H1 (cell line): ENCODE results near the gene MUC5B. TPM values are rescaled to one million over a fixed set of nuclear protein-coding genes. Genes with fewer than 3 reads are reported as not detected.

Experiments
- CTCF ChIA-PET: fragments of 300-600 bp; sonication (Branson Sonifier 250); formaldehyde crosslinking; loops from one replicate; lab custom pipeline; 2021; ENCODE audit not compliant: partially characterized antibody; lab: Charles Lee
- POLR2A ChIA-PET: fragments of 300-600 bp; sonication (Branson Sonifier 250); formaldehyde crosslinking; loops from one replicate; lab custom pipeline; 2021; ENCODE audit warnings: inconsistent platforms; ENCODE audit not compliant: partially characterized antibody; lab: Charles Lee
- DNase-seq, 2 experiments: peaks; one replicate each; pipeline versions ENCODE4 v3.0.0 to v3.0.0-alpha.2; 2010 to 2022; ENCODE audit warnings: low spot score in 2 of 2, low read depth in 1 of 2, mixed read lengths in 1 of 2
- FAIRE-seq: peaks from 2 replicates; lab custom pipeline; 2011; peaks lifted over from hg19 to GRCh38; lab: Jason Lieb, UNC
- H2AFZ ChIP-seq: 2 replicates; pipeline ENCODE4 v1.8.1; 2012; ENCODE audit warnings: low read length, inconsistent platforms
- H2AK5ac ChIP-seq: 2 replicates; pipeline ENCODE4 v1.6.1; 2013; ENCODE audit warnings: low read depth, low read length
- H2BK120ac ChIP-seq: replicated peaks from 2 replicates; pipeline ENCODE3; 2013; ENCODE audit warnings: low read depth, low read length, inconsistent platforms
- H2BK12ac ChIP-seq: 2 replicates; pipeline ENCODE4 v1.6.1; 2013; ENCODE audit warnings: low read depth, low read length
- H2BK15ac ChIP-seq: 2 replicates; pipeline ENCODE4 v1.6.1; 2013; ENCODE audit warnings: low read length
- H2BK20ac ChIP-seq: 2 replicates; pipeline ENCODE4 v1.6.1; 2013; ENCODE audit warnings: low read length
- H2BK5ac ChIP-seq: 2 replicates; pipeline ENCODE4 v1.6.1; 2013; ENCODE audit warnings: low read depth, low read length
- H3K14ac ChIP-seq: 2 replicates; pipeline ENCODE4 v1.6.1; 2013; ENCODE audit warnings: inconsistent platforms; ENCODE audit not compliant: insufficient read length
- H3K18ac ChIP-seq: 2 replicates; pipeline ENCODE4 v1.6.1; 2013; ENCODE audit warnings: low read length; ENCODE audit errors: extremely low read depth
- H3K23ac ChIP-seq: 2 replicates; pipeline ENCODE4 v1.6.1; 2013; ENCODE audit warnings: inconsistent platforms; ENCODE audit not compliant: insufficient read length
- H3K23me2 ChIP-seq: 2 replicates; pipeline ENCODE4 v1.6.1; 2013; ENCODE audit warnings: low read depth, low read length
- H3K27ac ChIP-seq: 2 replicates; pipeline ENCODE4 v1.6.1; 2011; ENCODE audit warnings: low read depth, low read length, inconsistent platforms
- H3K27me3 ChIP-seq, 4 experiments: replicated peaks in 1 of 4; 1 replicate in 1 of 4; 2 replicates in 3 of 4; pipeline versions ENCODE4 v1.6.1 to v1.8.1; 2011 to 2013; ENCODE audit warnings: low read length in 3 of 4, mild to moderate bottlenecking in 3 of 4, inconsistent platforms in 2 of 4, mixed read lengths in 2 of 4, moderate library complexity in 1 of 4; ENCODE audit not compliant: control insufficient read depth in 3 of 4, insufficient read depth in 3 of 4; ENCODE audit errors: extremely low read depth in 1 of 4
- H3K36me3 ChIP-seq, 4 experiments: 2 replicates each; pipeline versions ENCODE4 v1.6.1 to v1.8.1; 2011 to 2013; ENCODE audit warnings: mild to moderate bottlenecking in 4 of 4, low read length in 3 of 4, moderate library complexity in 2 of 4, control low read depth in 1 of 4, inconsistent platforms in 1 of 4; ENCODE audit not compliant: insufficient read depth in 4 of 4, control insufficient read depth in 2 of 4
- H3K4ac ChIP-seq: replicated peaks from 2 replicates; pipeline ENCODE3; 2013; ENCODE audit warnings: low read length, low read depth, mixed read lengths, inconsistent platforms; ENCODE audit not compliant: insufficient read length
- H3K4me1 ChIP-seq, 4 experiments: replicated peaks in 1 of 4; 1 replicate in 1 of 4; 2 replicates in 3 of 4; pipeline versions ENCODE4 v1.6.1 to v1.8.1; 2011 to 2013; ENCODE audit warnings: low read length in 3 of 4, inconsistent platforms in 2 of 4, mixed read lengths in 1 of 4; ENCODE audit not compliant: insufficient read depth in 4 of 4, control insufficient read depth in 3 of 4
- H3K4me2 ChIP-seq, 2 experiments: 2 replicates each; pipeline versions ENCODE4 v1.6.1 to v1.8.1; 2011 to 2013; ENCODE audit warnings: low read depth in 2 of 2, low read length in 2 of 2, control low read depth in 1 of 2, inconsistent platforms in 1 of 2, mild to moderate bottlenecking in 1 of 2; ENCODE audit not compliant: insufficient read depth in 1 of 2
- H3K4me3 ChIP-seq, 4 experiments: fragments of 200-600, 300-600 bp in 1 of 4; sonication (generic), shearing (Covaris generic), sonication (Bioruptor Twin) in 1 of 4; 2 replicates each; pipeline versions ENCODE4 v1.5.1 to v1.8.1; 2011 to 2016; ENCODE audit warnings: low read length in 4 of 4, low read depth in 3 of 4, control low read depth in 2 of 4, inconsistent platforms in 2 of 4, mild to moderate bottlenecking in 2 of 4, mixed read lengths in 1 of 4, moderate library complexity in 1 of 4; ENCODE audit not compliant: insufficient read depth in 2 of 4; ENCODE audit errors: extremely low read depth in 1 of 4
- H3K56ac ChIP-seq: replicated peaks from 2 replicates; pipeline ENCODE3; 2013; ENCODE audit warnings: low read depth, mild to moderate bottlenecking, mixed read lengths, low read length, inconsistent platforms; ENCODE audit not compliant: insufficient read length
- H3K79me1 ChIP-seq: 2 replicates; pipeline ENCODE4 v1.6.1; 2013; ENCODE audit warnings: low read depth, low read length, control low read depth
- H3K79me2 ChIP-seq, 2 experiments: 2 replicates each; pipeline versions ENCODE4 v1.6.1 to v1.8.1; 2012 to 2013; ENCODE audit warnings: low read length in 2 of 2, mild to moderate bottlenecking in 2 of 2, inconsistent platforms in 1 of 2; ENCODE audit not compliant: insufficient read depth in 2 of 2, control insufficient read depth in 1 of 2
- H3K9ac ChIP-seq, 4 experiments: replicated peaks in 1 of 4; 1 replicate in 1 of 4; 2 replicates in 3 of 4; pipeline versions ENCODE4 v1.6.1 to v1.8.1; 2011 to 2013; ENCODE audit warnings: low read depth in 3 of 4, low read length in 3 of 4, control low read depth in 2 of 4, mild to moderate bottlenecking in 2 of 4, moderate library complexity in 2 of 4, inconsistent platforms in 1 of 4; ENCODE audit errors: extremely low read depth in 1 of 4
- H3K9me3 ChIP-seq, 2 experiments: 2 replicates each; pipeline versions ENCODE4 v1.6.1 to v1.8.1; 2012 to 2013; ENCODE audit warnings: mild to moderate bottlenecking in 2 of 2, moderate library complexity in 2 of 2, control low read depth in 1 of 2, inconsistent platforms in 1 of 2, low read depth in 1 of 2, low read length in 1 of 2, mixed read lengths in 1 of 2; ENCODE audit not compliant: insufficient read depth in 2 of 2
- H4K20me1 ChIP-seq, 2 experiments: replicated peaks in 1 of 2; 2 replicates each; pipeline versions ENCODE3 to v1.8.1; 2011 to 2013; ENCODE audit warnings: inconsistent platforms in 2 of 2, low read length in 2 of 2, mild to moderate bottlenecking in 1 of 2; ENCODE audit not compliant: insufficient read depth in 2 of 2, control insufficient read depth in 1 of 2
- H4K5ac ChIP-seq: 2 replicates; pipeline ENCODE4 v1.6.1; 2013; ENCODE audit warnings: low read length, low read depth, mixed read lengths, inconsistent platforms; ENCODE audit not compliant: insufficient read length
- H4K8ac ChIP-seq: 2 replicates; pipeline ENCODE4 v1.8.0; 2013; ENCODE audit warnings: mild to moderate bottlenecking, moderate library complexity, low read length, inconsistent platforms; ENCODE audit not compliant: insufficient read depth; ENCODE audit errors: extremely low read depth
- H4K91ac ChIP-seq: replicated peaks from 2 replicates; pipeline ENCODE3; 2013; ENCODE audit warnings: low read length, mixed read lengths, inconsistent platforms; ENCODE audit not compliant: insufficient read length
- POLR2AphosphoS5 ChIP-seq: IDR thresholded peaks from 2 replicates; pipeline ENCODE4 v1.6.1; 2011; ENCODE audit warnings: low read depth, low read length
- WGBS, 2 experiments: shearing (Covaris generic) in 1 of 2; methylation state at CpG; one replicate each; pipeline versions ENCODE4 v1.1.6 to v1.1.7; 2013 to 2015; ENCODE audit warnings: low lambda C conversion rate in 2 of 2, mixed read lengths in 2 of 2, inconsistent platforms in 1 of 2, low coverage in 1 of 2, missing lambda C conversion rate in 1 of 2; ENCODE audit not compliant: insufficient replicate concordance in 2 of 2, insufficient coverage in 1 of 2, insufficient read length in 1 of 2; ENCODE audit errors: extremely low coverage in 1 of 2, missing lambda C conversion rate in 1 of 2; 5-methylcytosine and 5-hydroxymethylcytosine counted together
- polyA plus RNA-seq, 7 experiments: library from polyadenylated mRNA; depleted of rRNA in 3 of 7; stranded (reverse) in 5 of 7; unstranded in 2 of 7; fragments of >200 nt in 5 of 7; fragments of 200-250 nt in 2 of 7; gene quantifications; 1 replicate in 5 of 7; 2 replicates in 1 of 7; 4 replicates in 1 of 7; pipeline versions ENCODE4 v1.2.1 to v1.2.3, GENCODE V29; 2011 to 2013; ENCODE audit warnings: missing spikeins in 2 of 7, mixed read lengths in 2 of 7
- total RNA-seq: library from RNA; stranded (reverse); fragmentation: NEBNext Ultra II Directional; extraction: Animal tissue kit (Norgen Biotek cat#: 25700); gene quantifications from 2 replicates; pipeline ENCODE4 v1.2.1, GENCODE V29; 2021

MUC5B gene
- total and polyA plus RNA-seq, 2 of the 8 experiments (the other 6 are each of a cell fraction or from before 2014, with no cell fraction given): 0.02 to 0.03 TPM

DNA sequence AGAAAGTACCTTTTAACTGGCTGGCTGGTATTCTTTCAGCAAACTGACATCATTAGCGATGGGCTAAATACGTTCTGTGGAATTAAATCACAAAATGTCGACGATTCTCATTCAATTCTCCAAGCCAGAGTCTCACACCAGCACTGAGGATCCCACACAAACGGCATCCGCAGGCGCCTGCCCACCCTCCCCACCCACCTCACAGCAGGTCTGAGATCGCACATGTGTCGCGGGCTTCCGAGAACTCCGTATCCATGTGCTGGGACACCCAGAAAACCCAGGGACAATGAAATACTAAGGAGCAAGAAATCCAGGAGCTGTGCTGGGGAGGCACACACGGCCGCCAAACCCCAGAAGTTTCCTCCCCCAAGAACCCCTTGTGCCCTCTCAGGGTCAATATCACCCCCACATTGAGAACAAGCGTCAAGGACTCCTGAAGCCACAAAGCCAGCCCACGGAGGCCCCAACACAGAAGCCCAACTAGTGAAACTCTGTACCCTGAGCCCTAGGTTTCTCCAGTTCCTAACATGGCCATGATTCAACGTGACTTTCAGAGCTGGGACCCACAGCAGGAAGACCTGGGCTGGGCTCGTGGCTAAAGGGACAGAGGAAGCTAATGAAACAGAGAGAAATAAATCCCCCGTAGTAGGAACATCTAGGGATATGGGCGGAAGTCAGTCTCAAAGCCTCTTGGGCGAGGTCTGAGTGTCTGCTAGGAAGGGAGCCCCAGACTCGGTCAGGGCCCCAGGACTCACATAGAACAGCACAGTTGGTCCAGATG lies 78.5 kb downstream of the MUC5B start:
- WGBS, 2 experiments: 93% methylated on average over 20 of the region's 22 CpGs; no CpG with 5 or more reads in 1 of the 2 experiments
- Histone ChIP-seq H3K18ac (no peak overlapping the region), H2AK5ac (no peak overlapping the region), H3K56ac (no peak overlapping the region), H2AFZ (no peak overlapping the region), H3K9me3 (no peaks in the 10 kb centered on the region), H3K27me3 (no peaks in the 10 kb centered on the region), H3K4ac (no peak overlapping the region), H3K27ac (no peak overlapping the region), H4K5ac (no peak overlapping the region), H2BK12ac (no peak overlapping the region), H3K23me2 (no peaks in the 10 kb centered on the region), H2BK15ac (no peak overlapping the region), H4K20me1 (peaks cover 18 to 33% of the 10 kb centered on the region in 2 experiments), H4K91ac (no peak overlapping the region), H2BK120ac (no peak overlapping the region), H2BK20ac (no peak overlapping the region), H3K4me3 (no peak overlapping the region), H3K9ac (no peak overlapping the region), H4K8ac (no peak overlapping the region), H2BK5ac (no peak overlapping the region), H3K36me3 (no peaks in the 10 kb centered on the region), H3K4me1 (peaks cover 0 to 9% (median 0%) of the 10 kb centered on the region in 4 experiments; a peak in 3 of 7 replicates), H3K14ac (no peak overlapping the region), H3K23ac (no peak overlapping the region), H3K79me2 (peaks cover 3 to 70% of the 10 kb centered on the region in 2 experiments; a peak in 3 of 4 replicates), H3K4me2 (no peak overlapping the region), H3K79me1 (peaks cover 22% of the 10 kb centered on the region)
- no peak for TF ChIP-seq POLR2AphosphoS5
- ChIA-PET CTCF (interaction anchor here (0.7 to 3.8 kb wide), 4 partner anchors 9 to 213 kb away, joined by 4 to 18 read pairs (median 8); no protein-coding TSS in a partner anchor), POLR2A (no interaction called here)
- FAIRE-seq (no peak), DNase-seq (peak in 1 of 2 experiments; percentile 29)
